Kidney (tissue), 14 donors: Measurements from ENCODE around the gene PFKL. TPM values are rescaled to one million over a fixed set of nuclear protein-coding genes. Genes with fewer than 3 reads are reported as not detected.
A peak's percentile ranks its signal among the peaks of the same experiment; 100 is the strongest.

Experiments used
- DNase-seq, 5 donors: peaks; one replicate each; pipeline ENCODE4 v3.0.0-alpha.2; 2013 to 2020
- FAIRE-seq: peaks from 2 replicates; lab custom pipeline; 2012; peaks lifted over from hg19 to GRCh38; lab: Jason Lieb, UNC
- H3K27ac ChIP-seq, 2 donors: one replicate each; pipeline ENCODE4 v1.7.0; 2013; ENCODE audit warnings: low read depth in 2 of 2, low read length in 2 of 2, inconsistent platforms in 1 of 2
- H3K27me3 ChIP-seq: one replicate; pipeline ENCODE4 v1.7.1; 2013; ENCODE audit warnings: low read length, inconsistent platforms; ENCODE audit not compliant: control insufficient read depth, insufficient read depth
- H3K36me3 ChIP-seq, 3 donors: one replicate each; pipeline versions ENCODE4 v1.7.0 to v1.7.1; 2013; ENCODE audit warnings: low read length in 3 of 3, control low read depth in 1 of 3, inconsistent platforms in 1 of 3; ENCODE audit not compliant: insufficient read depth in 3 of 3, control insufficient read depth in 2 of 3
- H3K4me1 ChIP-seq, 3 donors: one replicate each; pipeline versions ENCODE4 v1.7.0 to v1.7.1; 2013; ENCODE audit warnings: low read length in 3 of 3, inconsistent platforms in 1 of 3, low read depth in 1 of 3; ENCODE audit not compliant: control insufficient read depth in 2 of 3, insufficient read depth in 2 of 3
- H3K4me3 ChIP-seq, 3 donors: one replicate each; pipeline versions ENCODE4 v1.7.0 to v1.8.1; 2013; ENCODE audit warnings: low read length in 3 of 3, control low read depth in 1 of 3, inconsistent platforms in 1 of 3
- H3K9ac ChIP-seq, 3 donors: one replicate each; pipeline versions ENCODE4 v1.7.0 to v1.7.1; 2013; ENCODE audit warnings: low read length in 3 of 3, control low read depth in 1 of 3, inconsistent platforms in 1 of 3
- H3K9me3 ChIP-seq, 3 donors: one replicate each; pipeline versions ENCODE4 v1.7.0 to v1.7.1; 2013; ENCODE audit warnings: low read length in 3 of 3, control low read depth in 1 of 3, inconsistent platforms in 1 of 3; ENCODE audit not compliant: control insufficient read depth in 2 of 3, insufficient read depth in 1 of 3
- CTCF ChIP-seq: IDR thresholded peaks from 3 replicates; pipeline ENCODE4 v1.5.1; 2012; ENCODE audit warnings: mild to moderate bottlenecking, moderate library complexity, borderline replicate concordance; ENCODE audit not compliant: insufficient read depth; ENCODE audit errors: extremely low read depth
- intact Hi-C: fragments of 100-400 bp; cut with DNase I; formaldehyde crosslinking; loops from one replicate; pipeline ENCODE4 v1.11.1; 2022
- polyA plus RNA-seq: library from polyadenylated mRNA; stranded (reverse); fragments of 350-450 nt; fragmentation: Illumina TruSeq; extraction: RNeasy Lipid Tissue Mini Kit (QIAGEN cat#74804); gene quantifications from one replicate; pipeline ENCODE4 v1.2.3, GENCODE V29; 2014; ENCODE audit warnings: low read depth, low replicate concordance; ENCODE audit not compliant: insufficient read depth
- total RNA-seq: library from RNA; stranded (reverse); fragmentation: NEBNext Ultra II Directional; extraction: Animal tissue kit (Norgen Biotek cat#: 25700); gene quantifications from one replicate; pipeline ENCODE4 v1.2.1, GENCODE V29; 2021
- donor health status: control.
- donor health status: control.
- donor health status: control.
- donor health status: control.
- donor health status: control.
- donor health status: DM: yes; HTN: yes; CAD: no.
- donor health status: Normal renal cell carcinoma (clear cell type).

The PFKL gene
- total and polyA plus RNA-seq, 2 donors from 2014 or later = 155 to 197 TPM

- FAIRE-seq (no peak), DNase-seq (peak in 1 of 5 donors; percentile 33)
- Histone ChIP-seq H3K4me3 (no peak overlapping the region), H3K4me1 (peaks cover 0 to 4% (median 0%) of the 10 kb centered on the region in 3 donors), H3K36me3 (peaks cover 0 to 8% (median 2%) of the 10 kb centered on the region in 3 donors), H3K27ac (no peak overlapping the region), H3K27me3 (no peaks in the 10 kb centered on the region), H3K9ac (no peak overlapping the region), H3K9me3 (no peaks in the 10 kb centered on the region)
- intact Hi-C loops = no loop called here
- TF ChIP-seq CTCF = no peak
Measured at GRCh38 chr21:44331650-44332307, 31.9 kb downstream of the PFKL start.

GRCh38 chr21:44332383-44332782 is 32.5 kb downstream of the PFKL start:
- Histone ChIP-seq H3K36me3 (peaks cover 0 to 8% (median 2%) of the 10 kb centered on the region in 3 donors), H3K27me3 (no peaks in the 10 kb centered on the region), H3K9ac (no peak overlapping the region), H3K4me3 (no peak overlapping the region), H3K4me1 (peaks cover 0 to 4% (median 0%) of the 10 kb centered on the region in 3 donors), H3K27ac (no peak overlapping the region), H3K9me3 (no peaks in the 10 kb centered on the region)
- no peak for FAIRE-seq
- intact Hi-C loops = no loop called here
- TF ChIP-seq CTCF = no peak
- no peak for DNase-seq

- Histone ChIP-seq H3K9me3 (no peaks in the 10 kb centered on the region), H3K4me1 (peaks cover 0 to 4% (median 2%) of the 10 kb centered on the region in 3 donors), H3K27ac (no peak overlapping the region), H3K36me3 (peaks cover 0 to 8% (median 2%) of the 10 kb centered on the region in 3 donors), H3K9ac (no peak overlapping the region), H3K4me3 (no peak overlapping the region), H3K27me3 (no peaks in the 10 kb centered on the region)
- DNase-seq (no peak), FAIRE-seq (no peak)
- no peak for TF ChIP-seq CTCF
- intact Hi-C loops = no loop called here
Measured at GRCh38 chr21:44332965-44333364, 33.1 kb downstream of the PFKL start.
